ENCODE results near the gene EDC4. TPM values are rescaled to one million over a fixed set of nuclear protein-coding genes. Genes with fewer than 3 reads are reported as not detected.
"Not testable (repeated sequence)": the region's sequence is repeated elsewhere in the genome, so short reads cannot be mapped to it uniquely, and the experiment has no call there.

Gene EDC4
- total RNA-seq, 1 donor from 2014 or later, result 75.7 TPM

GRCh38 chr16:67846320-67847063, 26.4 kb upstream of the EDC4 start, which contains the start of gene NUTF2:
Gene NUTF2 (plus strand): TSS chr16:67846933. CDS start chr16:67865131, 18,198 bp downstream.
- DNase-seq (ENCODE audit: extremely low read depth, low read depth, low spot score), result no peak

GRCh38 chr16:67847064-67847861, 25.6 kb upstream of the EDC4 start, which contains the start of gene CENPT:
Gene CENPT (minus strand): TSS chr16:67847693. CDS start chr16:67833859, 13,834 bp downstream.
- DNase-seq (ENCODE audit: extremely low read depth, low read depth, low spot score), result no peak

- DNase-seq (ENCODE audit: extremely low read depth, low read depth, low spot score), result no peak
Measured at GRCh38 chr16:67848118-67848517, 24.7 kb upstream of the EDC4 start.

GRCh38 chr16:67853670-67854069, 19.2 kb upstream of the EDC4 start:
- DNase-seq (ENCODE audit: extremely low read depth, low read depth, low spot score), result no peak

GRCh38 chr16:67855789-67856188, 17.1 kb upstream of the EDC4 start:
- DNase-seq (ENCODE audit: extremely low read depth, low read depth, low spot score), result no peak

- DNase-seq (ENCODE audit: extremely low read depth, low read depth, low spot score), result no peak
Measured at GRCh38 chr16:67856927-67857546, 15.8 kb upstream of the EDC4 start.

GRCh38 chr16:67857547-67858233, 15.2 kb upstream of the EDC4 start:
- DNase-seq (ENCODE audit: extremely low read depth, low read depth, low spot score), result peak; percentile 67

GRCh38 chr16:67858500-67858899, 14.4 kb upstream of the EDC4 start:
- no peak for DNase-seq (ENCODE audit: extremely low read depth, low read depth, low spot score)

- DNase-seq (ENCODE audit: extremely low read depth, low read depth, low spot score), result no peak
Measured at GRCh38 chr16:67860589-67861398, 12.1 kb upstream of the EDC4 start.

- DNase-seq (ENCODE audit: extremely low read depth, low read depth, low spot score), result no peak
Measured at GRCh38 chr16:67861877-67862276, 11.0 kb upstream of the EDC4 start.

GRCh38 chr16:67862623-67863583, 9.9 kb upstream of the EDC4 start:
- no peak for DNase-seq (ENCODE audit: extremely low read depth, low read depth, low spot score)

- not testable (repeated sequence) for DNase-seq (ENCODE audit: extremely low read depth, low read depth, low spot score)
Measured at GRCh38 chr16:67864044-67864443, 8.8 kb upstream of the EDC4 start.

GRCh38 chr16:67864594-67864993, 8.3 kb upstream of the EDC4 start:
- no peak for DNase-seq (ENCODE audit: extremely low read depth, low read depth, low spot score)

- no peak for DNase-seq (ENCODE audit: extremely low read depth, low read depth, low spot score)
Measured at GRCh38 chr16:67865318-67865717, 7.5 kb upstream of the EDC4 start.

GRCh38 chr16:67868290-67868689, 4.6 kb upstream of the EDC4 start:
- no peak for DNase-seq (ENCODE audit: extremely low read depth, low read depth, low spot score)

GRCh38 chr16:67869653-67870052, 3.2 kb upstream of the EDC4 start:
- DNase-seq (ENCODE audit: extremely low read depth, low read depth, low spot score), result no peak

- DNase-seq (ENCODE audit: extremely low read depth, low read depth, low spot score), result no peak
Measured at GRCh38 chr16:67871256-67871655, 1.6 kb upstream of the EDC4 start.

- DNase-seq (ENCODE audit: extremely low read depth, low read depth, low spot score), result no peak
Measured at GRCh38 chr16:67872131-67872630, 671 bp upstream of the EDC4 start.
